PC-9 (cell line): ENCODE results near the gene ARMC2.

ENCODE experiments used
- EZH2 ChIP-seq: fragments of 200-600 bp; sonication (generic); IDR thresholded peaks from 2 replicates; pipeline ENCODE4 v1.8.0; 2017; ENCODE audit warnings: antibody characterized with exemption, low read depth
- TF ChIP-seq, protein P1 (sequence below): fragments of 200-600 bp; sonication (generic); conservative IDR thresholded peaks from 2 replicates; pipeline ENCODE4 v1.6.1; 2017; ENCODE audit warnings: mixed run types, antibody characterized with exemption, mild to moderate bottlenecking, moderate library complexity

DNA sequence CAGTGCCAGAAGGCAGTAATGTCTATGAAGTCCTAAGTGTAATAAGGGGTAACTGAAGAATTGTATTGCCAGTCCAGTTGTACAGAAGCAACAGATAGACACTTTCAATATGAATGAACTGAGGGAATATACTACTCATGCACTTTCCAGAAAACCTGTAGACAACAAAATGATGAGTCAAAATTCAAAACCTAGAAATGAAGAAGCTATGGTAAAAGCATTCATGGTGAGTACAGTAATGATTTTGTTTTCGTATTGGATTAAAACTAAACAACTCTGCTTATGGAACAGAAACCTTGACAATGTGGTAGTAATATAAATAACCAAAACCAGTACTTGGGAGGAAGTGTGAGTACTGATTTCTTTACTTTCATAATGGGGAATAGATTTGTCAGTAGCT is 35.0 kb downstream of the ARMC2 start:
- TF ChIP-seq, protein P1, sequence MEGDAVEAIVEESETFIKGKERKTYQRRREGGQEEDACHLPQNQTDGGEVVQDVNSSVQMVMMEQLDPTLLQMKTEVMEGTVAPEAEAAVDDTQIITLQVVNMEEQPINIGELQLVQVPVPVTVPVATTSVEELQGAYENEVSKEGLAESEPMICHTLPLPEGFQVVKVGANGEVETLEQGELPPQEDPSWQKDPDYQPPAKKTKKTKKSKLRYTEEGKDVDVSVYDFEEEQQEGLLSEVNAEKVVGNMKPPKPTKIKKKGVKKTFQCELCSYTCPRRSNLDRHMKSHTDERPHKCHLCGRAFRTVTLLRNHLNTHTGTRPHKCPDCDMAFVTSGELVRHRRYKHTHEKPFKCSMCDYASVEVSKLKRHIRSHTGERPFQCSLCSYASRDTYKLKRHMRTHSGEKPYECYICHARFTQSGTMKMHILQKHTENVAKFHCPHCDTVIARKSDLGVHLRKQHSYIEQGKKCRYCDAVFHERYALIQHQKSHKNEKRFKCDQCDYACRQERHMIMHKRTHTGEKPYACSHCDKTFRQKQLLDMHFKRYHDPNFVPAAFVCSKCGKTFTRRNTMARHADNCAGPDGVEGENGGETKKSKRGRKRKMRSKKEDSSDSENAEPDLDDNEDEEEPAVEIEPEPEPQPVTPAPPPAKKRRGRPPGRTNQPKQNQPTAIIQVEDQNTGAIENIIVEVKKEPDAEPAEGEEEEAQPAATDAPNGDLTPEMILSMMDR: no peak
- TF ChIP-seq EZH2: no peak
